OCI-LY7 (cell line): ENCODE measurements around the gene RBKS.

Experiments used
- EZH2phosphoT487 ChIP-seq: fragments of 200-600 bp; sonication (generic); IDR thresholded peaks from 2 replicates; pipeline ENCODE4 v1.6.1; 2018; ENCODE audit warnings: low read depth, borderline replicate concordance, mild to moderate bottlenecking, mixed run types, antibody characterized with exemption, low read length, moderate library complexity, mixed read lengths
- TF ChIP-seq, protein P1 (sequence below): fragments of 200-600 bp; sonication (generic); conservative IDR thresholded peaks from 2 replicates; pipeline ENCODE4 v1.5.1; 2014; ENCODE audit warnings: mild to moderate bottlenecking, antibody characterized with exemption, low read length, moderate library complexity, mixed read lengths

DNA sequence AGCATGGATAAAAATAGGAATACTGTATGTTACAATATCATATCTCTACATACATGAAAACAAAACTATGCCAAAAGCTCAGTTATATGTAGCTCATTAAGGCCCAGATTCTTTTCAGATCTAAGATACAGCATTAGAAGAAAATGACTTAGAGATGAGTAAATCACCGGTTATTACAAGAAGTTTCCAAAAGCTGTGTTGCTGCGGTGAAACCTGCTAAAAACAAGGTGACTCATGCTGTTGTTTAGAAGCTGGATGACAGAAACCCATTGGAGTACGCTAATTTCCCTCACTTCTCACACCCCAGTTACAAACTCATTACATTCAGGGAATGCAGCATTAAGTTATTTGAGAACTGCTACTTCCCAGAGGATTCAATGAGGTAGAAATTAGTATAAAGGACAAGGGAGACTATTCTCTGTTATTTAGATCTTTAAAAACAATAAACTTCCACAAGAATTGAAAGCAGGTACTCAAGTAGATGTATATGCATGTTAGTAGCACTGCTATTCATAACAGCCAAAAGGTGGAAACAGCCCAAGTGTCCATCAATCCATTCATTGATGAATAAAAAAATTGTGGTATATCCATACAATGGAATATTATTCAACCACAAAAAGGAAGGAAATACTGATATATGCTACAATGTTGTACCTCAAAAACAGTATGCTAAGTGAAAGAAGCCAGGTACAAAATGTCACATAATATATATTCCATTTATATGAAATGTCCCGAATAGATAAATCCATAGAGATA, 32.6 kb downstream of the RBKS start:
- TF ChIP-seq, protein P1, sequence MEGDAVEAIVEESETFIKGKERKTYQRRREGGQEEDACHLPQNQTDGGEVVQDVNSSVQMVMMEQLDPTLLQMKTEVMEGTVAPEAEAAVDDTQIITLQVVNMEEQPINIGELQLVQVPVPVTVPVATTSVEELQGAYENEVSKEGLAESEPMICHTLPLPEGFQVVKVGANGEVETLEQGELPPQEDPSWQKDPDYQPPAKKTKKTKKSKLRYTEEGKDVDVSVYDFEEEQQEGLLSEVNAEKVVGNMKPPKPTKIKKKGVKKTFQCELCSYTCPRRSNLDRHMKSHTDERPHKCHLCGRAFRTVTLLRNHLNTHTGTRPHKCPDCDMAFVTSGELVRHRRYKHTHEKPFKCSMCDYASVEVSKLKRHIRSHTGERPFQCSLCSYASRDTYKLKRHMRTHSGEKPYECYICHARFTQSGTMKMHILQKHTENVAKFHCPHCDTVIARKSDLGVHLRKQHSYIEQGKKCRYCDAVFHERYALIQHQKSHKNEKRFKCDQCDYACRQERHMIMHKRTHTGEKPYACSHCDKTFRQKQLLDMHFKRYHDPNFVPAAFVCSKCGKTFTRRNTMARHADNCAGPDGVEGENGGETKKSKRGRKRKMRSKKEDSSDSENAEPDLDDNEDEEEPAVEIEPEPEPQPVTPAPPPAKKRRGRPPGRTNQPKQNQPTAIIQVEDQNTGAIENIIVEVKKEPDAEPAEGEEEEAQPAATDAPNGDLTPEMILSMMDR = no peak
- no peak for TF ChIP-seq EZH2phosphoT487
